ENCODE measurements around the gene ZNF423.

- TF ChIP-seq CTCF (IDR thresholded peaks at IDR 0.05 in 8 of 11, conservative IDR thresholded peaks at IDR 0.05 in 3 of 11), result no peak
- TF ChIP-seq POLR2A (IDR thresholded peaks at IDR 0.05), result no peak
Observed at GRCh38 chr16:49693445-49693844, 162.5 kb downstream of the ZNF423 start.
